Subcutaneous adipose tissue (tissue), 4 donors: ENCODE results near the gene FAM20A. TPM values are rescaled to one million over a fixed set of nuclear protein-coding genes. Genes with fewer than 3 reads are reported as not detected.

Experiments used
- CTCF ChIP-seq: fragments of 450-650 bp; IDR thresholded peaks from one replicate; pipeline ENCODE4 v1.5.1; 2016; ENCODE audit warnings: low read depth, mild to moderate bottlenecking, control low read depth, antibody characterized with exemption, moderate library complexity
- total RNA-seq, 4 donors: library from RNA; depleted of rRNA; stranded (reverse); fragments of >200 nt; gene quantifications; one replicate each; pipeline ENCODE4 v1.1.0, GENCODE V29; 2016

The FAM20A gene
- total RNA-seq, 4 donors from 2014 or later: 7.7 to 17.0 (median 12.3) TPM

GRCh38 chr17:68533887-68534694, 67.1 kb downstream of the FAM20A start:
- TF ChIP-seq CTCF: no peak

GRCh38 chr17:68532826-68533225, 68.3 kb downstream of the FAM20A start:
- TF ChIP-seq CTCF: no peak

- TF ChIP-seq CTCF: no peak
Observed at GRCh38 chr17:68531252-68531651, 69.9 kb downstream of the FAM20A start.

- no peak for TF ChIP-seq CTCF
Observed at GRCh38 chr17:68527314-68527713, 73.9 kb downstream of the FAM20A start.

GRCh38 chr17:68526548-68526947, 74.6 kb downstream of the FAM20A start:
- no peak for TF ChIP-seq CTCF

GRCh38 chr17:68522266-68522665, 78.9 kb downstream of the FAM20A start:
- TF ChIP-seq CTCF: no peak

- no peak for TF ChIP-seq CTCF
Observed at GRCh38 chr17:68519911-68520310, 81.3 kb downstream of the FAM20A start.
